GM18861 (cell line): ENCODE measurements around the gene C16orf95.
"Not testable (repeated sequence)": the region's sequence is repeated elsewhere in the genome, so short reads cannot be mapped to it uniquely, and the experiment has no call there.

Source experiments
- ATAC-seq: cut with Tn5 transposase; IDR thresholded peaks from one replicate; pipeline ENCODE4 v1.9.1; 2021; ENCODE audit not compliant: unreplicated experiment

C16orf95 gene

DNA sequence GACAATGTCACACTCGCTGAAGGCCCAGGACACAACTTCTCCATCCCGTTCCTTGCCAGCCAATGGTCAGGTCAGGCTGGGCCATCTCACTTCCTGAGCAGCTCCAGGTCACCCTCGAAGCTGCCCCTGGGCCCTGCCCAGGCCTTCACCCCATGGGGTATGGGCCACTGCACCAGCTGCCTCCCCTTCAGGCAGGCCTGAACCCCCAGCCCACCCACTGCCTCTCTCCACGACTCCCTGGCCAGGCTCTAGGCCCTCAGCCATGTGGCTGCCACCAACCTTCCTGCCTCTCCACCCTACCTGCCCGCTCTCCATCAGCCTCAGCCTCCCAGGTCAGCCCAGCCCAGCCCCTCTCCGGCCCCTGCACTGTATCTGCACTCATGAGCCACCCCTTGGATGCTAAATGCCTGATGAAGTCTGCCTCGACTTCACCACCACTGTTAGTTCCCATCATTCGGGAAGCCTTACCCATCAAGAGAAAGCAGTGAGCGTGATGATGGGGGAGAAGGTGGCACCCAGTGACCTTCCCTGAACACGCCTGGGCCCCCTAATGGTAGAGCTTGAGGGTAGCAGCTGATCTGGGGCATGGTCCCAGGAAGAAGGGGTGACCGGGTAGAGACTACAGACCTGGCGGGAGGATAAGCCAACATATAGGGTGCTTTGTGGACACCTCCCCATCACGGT lies 30.9 kb upstream of the C16orf95 start:
- no peak for ATAC-seq

DNA sequence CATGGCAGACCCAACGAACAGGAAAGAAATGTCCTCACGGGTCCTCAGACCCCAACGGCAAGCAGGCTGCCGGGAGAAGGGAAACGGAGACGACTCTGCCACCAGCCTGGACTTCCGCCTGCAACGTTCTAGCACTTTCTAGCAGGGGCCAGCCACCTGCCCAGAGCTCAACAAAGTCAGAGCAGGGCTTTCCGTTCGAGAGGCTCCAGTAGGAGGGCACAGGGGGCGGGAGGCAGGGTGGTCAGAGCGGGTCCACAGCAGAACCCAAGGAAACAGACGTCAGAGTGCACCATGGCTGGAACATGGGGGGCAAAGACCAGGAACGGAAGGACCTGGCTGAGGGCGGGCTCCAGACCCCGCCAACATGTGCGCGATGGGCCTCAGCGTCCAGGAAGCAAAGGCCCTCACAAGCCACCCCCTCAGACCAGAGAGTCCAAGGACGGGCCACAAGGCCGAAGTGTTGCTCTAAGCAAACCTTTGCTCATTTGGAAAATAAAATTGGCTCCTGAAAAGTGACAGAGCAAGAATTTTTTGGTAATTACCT lies 29.4 kb upstream of the C16orf95 start:
- no peak for ATAC-seq

DNA sequence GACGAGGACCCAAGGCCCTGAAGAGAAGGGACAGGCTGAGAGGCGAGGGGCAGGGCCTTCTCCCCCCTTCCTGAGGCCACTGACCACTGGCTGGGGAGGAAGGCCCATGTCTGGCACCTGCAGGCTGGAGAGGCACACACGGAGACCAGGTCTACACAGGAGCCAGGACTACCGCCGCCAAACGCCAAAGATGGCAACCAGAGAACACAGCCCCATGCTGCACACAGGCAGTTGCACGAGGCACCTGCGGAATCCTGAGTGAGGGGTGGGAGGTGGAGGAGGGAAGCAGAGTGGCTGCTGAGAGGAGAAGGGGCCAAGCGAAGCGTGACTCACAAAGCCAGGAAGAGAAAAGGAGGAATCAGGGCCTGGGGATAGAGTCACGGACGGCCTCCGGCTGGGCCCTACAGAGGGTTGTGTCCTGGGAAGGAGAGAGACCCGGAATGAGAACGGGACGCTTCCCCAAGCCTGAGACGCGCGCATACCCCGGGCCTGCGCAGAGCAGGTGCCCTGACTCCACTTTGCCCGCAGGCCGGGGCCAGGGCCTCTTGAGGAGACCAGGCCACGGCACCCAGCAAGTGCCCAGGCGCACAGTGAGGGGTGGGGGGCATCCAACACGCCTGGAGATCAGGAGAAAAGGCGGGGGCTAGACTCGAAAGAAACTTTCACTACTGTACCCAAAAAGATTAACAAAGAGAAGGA lies 28.7 kb upstream of the C16orf95 start:
- ATAC-seq = no peak

DNA sequence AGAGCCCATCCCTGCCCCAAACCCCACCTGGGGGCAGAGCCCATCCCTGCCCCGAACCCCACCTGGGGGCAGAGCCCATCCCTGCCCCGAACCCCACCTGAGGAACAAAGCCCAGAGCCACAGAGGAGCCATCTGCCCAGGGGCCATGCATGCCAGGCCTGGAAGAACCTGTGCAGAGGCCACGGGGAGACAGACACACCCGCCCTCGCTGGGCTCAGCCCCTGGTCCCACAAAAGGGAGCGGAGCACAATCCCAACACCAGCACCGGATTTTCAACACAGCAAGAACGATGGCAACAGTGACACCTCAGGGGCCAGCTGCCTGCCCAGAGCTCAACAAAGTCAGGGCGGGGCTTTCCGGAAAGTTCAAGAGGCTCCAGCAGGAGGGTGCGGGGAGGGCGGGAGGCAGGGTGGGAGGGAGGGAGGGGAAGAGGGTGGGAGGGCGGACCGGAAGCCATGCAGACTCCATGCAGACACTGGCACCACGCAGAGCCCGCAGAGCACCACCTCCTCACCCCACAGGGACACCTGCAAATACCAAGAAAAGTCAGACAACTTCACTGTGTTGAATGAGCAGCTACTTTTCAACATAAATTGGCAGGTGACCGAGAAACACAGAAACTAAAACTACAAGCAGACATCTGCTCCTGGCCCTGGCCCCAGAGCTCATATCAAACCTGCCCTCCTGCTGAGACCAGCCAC lies 27.9 kb upstream of the C16orf95 start:
- ATAC-seq = no peak

DNA sequence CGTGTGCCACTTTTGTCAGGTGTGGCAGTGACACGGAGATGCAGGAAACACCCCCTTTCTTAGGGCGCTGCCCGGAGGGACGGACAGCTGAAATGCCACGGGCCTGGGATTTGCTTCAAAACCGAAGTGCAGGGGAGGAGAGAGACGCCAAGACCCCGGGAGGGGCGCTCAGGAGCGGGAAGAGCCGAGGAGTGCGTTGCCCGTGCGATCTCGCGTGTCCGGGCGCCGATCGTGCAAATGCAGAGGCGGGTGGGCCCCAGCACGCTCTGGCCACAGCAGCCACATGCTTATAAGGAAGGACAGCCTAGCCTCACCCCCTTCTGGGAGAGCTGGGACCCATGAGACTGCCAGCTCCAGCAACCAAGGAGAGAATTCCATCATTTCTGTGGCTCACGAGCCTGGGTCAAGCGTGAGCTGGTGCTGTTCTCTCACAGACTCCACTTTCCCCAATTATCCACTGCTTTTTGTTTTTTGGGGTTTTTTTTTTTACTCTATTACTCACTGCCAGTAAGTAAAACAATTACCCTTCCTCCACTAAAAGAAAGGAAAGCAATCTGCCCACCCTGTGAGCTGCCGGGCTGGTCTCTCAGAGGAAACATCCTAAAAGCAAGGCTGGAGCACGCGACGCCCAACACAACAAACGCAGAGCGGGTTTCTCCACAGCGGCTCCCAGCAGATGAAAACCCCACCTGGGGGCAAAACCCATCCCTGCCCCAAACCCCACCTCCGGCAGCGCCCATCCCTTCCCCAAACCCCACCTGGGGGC lies 27.2 kb upstream of the C16orf95 start:
- ATAC-seq = no peak

DNA sequence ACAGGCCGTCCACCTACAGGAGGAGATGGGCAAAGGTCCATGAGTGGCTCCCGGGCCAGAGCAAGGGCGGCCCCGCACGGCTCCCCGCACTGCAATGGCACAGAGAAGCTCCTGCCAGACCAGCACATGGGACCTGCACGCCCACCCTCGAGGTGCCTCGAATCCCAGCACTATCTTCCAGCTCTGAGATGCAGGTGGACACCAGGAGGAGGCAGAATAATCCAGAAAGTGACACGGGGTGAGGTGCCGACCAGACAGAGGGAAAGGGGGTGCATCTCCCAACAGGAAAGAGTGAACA lies 26.5 kb upstream of the C16orf95 start:
- no peak for ATAC-seq

DNA sequence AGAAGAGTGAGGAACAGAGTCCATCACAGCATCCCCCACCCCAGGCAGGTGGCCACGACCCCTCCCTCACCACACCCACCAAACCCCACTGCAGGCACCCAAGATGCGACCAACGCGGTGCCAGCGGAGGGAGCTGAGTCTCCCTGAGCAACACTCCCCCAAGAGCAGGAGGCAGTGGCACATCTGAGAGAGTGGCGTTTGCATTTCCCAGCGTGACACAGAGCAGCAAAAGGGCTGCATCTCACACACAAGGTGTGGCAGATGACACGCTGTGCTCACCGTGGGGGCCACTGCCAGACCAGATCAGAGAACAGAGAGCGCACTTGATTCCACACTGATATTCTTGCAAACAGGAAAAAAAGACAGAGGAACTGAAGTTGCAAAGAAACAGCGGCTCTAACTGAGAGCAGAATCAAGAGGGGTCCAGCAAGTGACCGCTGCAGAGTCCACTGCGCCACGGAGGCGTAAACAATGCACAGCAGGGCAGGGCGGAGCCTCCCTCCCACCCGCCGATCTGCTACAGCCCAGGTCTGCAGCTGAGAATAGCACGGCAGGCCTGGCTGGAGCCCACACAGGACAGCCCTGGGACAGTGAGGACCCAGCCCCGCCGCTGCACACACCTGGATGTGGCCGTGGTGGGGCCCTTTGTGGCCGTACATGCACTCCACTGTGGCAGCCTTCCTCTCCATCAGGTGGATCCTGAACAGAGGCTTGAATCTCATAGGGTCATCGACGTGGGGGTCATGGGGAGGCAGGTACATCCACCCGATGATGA lies 26.0 kb upstream of the C16orf95 start:
- no peak for ATAC-seq

DNA sequence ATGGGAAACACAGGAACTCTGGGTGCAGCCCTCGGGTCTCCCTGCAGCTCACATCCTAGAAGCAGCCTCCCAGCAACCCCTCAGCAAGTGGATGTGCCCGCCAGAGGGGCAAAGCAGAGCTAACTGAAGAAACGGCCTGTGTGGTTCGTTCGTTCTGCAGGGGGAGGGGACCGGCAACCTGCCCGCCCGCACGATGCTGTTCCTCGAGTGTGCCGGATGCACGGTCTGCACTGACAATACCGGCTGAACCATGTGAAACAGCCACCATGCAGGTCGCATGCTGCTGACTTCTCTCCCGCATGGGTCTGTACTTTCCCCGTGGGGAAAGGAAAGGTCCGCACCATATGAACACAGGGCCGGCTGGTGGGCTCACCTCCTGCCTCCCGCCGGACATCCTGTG lies 25.3 kb upstream of the C16orf95 start:
- no peak for ATAC-seq

DNA sequence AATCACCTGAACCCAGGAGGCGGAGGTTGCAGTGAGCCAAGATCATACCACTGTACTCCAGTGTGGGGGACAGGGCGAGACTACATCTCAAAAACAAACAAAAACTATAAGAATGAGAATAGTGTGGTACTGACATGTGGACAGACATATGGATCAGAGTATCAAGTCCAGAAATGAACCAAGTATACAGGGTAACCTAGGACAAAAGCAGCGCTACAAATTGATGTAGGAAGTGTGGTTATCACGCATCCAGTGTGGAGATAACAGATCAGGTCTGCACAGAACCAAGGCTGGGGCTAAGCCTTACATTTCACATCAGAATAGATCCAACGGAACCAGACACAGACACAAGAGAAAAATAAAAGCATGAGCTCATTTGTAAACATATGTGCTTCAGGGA lies 23.0 kb upstream of the C16orf95 start:
- ATAC-seq = no peak

DNA sequence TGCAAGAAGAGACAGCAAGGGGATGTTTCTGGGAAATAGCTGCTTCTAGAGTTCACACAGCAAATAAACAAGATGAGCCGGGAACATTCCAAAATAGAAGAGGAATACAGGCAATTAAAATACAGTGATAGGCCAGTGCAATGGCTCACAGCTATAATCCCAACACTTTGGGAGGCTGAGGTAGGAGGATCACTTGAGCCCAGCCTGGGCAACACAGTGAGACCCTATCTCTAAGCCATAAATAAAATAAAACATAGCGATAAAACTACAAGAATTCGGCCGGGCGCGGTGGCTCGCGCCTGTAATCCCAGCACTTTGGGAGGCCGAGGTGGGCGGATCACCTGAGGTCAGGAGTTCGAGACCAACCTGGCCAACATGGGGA lies 22.5 kb upstream of the C16orf95 start:
- not testable (repeated sequence) for ATAC-seq

DNA sequence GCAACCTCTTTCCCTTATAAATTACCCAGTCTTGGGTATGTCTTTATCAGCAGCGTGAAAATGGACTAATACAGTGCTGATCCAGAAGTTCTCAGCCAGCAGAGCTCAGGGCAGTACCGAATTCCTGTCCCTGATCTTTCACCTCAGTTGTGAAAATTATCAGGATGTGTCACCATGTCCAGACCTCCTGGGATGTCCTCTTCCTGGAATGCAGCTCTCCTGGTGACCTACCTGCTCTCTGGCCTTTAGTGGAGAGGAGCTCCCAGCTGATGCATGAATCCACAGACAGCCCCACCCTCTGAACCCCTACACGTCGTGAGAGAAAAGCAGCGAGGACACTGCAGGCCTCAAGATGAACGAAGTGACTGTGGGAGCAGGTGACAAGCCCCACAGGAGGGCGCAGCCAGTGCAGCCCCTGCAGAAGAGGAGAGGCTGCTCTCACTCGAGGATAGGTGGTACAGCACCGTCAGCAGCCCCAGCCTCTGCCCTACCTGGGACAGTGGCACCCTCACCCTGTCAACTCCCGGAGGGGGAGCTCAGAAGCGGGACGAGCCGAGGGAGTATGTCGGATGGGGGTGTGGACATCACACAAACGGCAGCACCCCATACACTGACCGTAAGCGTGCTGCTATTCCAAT lies 22.0 kb upstream of the C16orf95 start:
- ATAC-seq = no peak

DNA sequence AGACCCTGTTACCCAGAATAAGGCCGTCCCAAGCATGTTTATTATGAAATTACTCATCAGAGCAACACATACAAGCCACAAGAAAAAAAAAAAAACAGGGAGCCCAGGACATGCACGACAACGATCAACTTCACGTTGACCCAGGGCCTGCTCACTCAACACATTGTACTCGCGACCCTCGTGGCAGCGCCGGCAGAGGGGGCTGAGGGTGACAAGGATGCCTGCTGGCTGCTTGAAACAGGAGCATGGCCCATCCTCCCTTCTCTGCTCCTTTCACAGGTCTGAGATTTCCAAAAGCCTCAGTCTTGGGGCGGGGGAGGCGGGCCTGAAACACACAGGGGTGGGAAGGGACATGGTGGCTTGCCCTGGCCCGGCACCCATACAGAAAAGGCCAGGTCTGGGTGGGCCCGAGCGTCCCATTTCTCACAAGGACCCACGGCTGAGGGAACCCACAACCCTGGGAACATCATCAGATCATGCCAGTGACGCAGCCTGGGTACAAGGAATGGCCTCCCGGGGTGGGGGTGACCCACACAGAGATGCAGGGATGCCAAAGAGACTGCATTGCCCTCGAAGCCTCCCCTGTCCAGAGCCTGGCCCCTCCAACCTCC lies 21.1 kb upstream of the C16orf95 start:
- ATAC-seq = no peak

DNA sequence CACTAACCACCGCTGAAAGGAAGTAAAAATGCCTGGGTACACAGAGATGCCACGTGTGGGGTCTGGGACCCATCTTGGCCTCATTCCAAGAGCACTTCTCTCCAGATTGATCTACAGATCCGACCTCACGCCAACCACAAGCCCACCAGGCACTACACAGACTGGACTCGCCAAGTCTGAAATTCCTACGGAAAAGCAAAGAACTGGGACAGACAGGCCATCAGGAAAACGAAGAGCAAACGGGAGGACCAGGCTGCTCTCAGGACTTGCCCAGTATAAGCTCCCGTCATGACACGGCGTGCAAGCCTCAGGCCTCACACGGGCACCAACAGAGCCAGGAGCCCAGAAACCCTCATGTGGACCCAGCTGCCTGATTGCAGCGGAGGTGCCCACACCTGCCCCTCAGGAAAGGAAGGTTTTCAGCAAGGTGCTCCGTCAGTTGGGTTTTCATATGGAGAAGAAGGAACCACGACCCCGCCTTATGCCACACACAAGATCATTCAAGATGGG lies 20.1 kb upstream of the C16orf95 start:
- no peak for ATAC-seq

DNA sequence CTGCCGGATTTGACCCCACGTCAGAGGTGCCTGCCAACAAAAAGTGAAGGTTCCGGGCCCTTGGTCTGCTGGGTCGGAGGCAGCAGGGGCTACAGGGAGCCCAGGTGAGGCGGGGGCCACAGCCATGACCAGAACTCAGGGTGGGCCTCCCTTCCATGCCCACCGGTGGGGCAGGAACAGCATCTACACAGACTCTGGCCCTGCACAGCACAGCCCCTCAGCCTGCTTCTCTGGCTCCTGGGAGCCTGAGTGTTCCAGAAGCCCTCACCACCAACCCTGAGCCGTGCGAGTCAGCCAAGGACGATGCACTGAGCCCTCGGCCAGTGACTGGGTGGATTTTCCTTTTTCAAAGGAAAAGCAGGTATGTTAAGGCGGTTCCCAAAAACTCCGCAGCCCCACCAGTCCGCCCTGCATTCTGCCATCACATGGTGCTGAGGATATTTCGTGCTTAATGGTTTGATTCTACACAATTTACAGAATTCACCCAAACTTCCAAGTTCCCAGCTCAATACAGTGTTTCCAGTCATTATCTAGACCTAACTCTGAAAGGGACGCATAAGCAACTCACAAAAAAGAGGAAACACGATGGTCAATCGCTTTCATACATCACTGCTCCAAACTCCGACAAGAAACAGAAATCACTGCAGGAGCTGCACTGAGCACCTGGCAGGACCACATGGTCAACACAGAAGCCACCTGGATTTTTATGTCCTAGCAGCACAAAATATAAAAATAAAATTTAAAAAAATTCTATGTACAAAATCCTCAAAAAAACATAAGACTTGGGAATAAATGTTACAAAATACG lies 19.4 kb upstream of the C16orf95 start:
- no peak for ATAC-seq

DNA sequence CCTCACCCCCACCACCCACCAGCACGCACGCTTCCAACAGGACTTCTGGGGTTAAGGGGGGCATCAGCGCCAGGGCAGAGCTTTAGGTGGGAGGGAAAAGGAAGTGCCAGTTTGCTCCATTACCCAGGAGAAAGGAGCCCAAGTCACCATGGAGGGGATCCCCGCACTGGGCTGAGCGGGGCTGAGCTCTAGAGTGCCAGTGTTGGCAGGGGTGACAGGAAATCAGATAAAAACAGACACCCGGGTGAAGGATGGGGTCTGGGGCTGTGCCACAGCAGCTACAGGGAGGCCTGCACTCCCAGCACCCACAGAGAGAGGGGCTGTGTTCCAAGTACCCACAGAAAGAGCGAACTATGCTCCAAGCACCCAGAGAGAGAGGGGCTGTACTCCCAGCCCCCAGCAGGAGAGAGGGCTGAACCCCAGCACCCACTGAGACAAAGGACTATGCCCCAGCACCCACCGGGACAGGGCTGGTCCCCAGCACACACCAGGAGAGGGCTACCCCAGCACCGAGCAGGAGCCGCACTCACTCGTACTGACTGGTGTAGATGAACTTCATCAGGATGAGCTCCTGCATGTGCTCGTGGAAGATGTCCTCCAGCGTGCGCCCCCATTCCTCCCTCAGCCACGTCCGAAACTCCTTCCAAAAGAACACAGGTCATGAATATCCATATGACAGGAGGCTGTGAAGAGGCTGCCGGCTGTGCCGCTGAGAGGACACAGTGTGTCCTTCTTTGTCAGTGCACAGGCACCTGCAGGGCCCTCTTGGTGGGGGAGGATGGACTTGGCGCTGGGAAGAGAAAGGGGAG lies 18.6 kb upstream of the C16orf95 start:
- ATAC-seq = no peak

DNA sequence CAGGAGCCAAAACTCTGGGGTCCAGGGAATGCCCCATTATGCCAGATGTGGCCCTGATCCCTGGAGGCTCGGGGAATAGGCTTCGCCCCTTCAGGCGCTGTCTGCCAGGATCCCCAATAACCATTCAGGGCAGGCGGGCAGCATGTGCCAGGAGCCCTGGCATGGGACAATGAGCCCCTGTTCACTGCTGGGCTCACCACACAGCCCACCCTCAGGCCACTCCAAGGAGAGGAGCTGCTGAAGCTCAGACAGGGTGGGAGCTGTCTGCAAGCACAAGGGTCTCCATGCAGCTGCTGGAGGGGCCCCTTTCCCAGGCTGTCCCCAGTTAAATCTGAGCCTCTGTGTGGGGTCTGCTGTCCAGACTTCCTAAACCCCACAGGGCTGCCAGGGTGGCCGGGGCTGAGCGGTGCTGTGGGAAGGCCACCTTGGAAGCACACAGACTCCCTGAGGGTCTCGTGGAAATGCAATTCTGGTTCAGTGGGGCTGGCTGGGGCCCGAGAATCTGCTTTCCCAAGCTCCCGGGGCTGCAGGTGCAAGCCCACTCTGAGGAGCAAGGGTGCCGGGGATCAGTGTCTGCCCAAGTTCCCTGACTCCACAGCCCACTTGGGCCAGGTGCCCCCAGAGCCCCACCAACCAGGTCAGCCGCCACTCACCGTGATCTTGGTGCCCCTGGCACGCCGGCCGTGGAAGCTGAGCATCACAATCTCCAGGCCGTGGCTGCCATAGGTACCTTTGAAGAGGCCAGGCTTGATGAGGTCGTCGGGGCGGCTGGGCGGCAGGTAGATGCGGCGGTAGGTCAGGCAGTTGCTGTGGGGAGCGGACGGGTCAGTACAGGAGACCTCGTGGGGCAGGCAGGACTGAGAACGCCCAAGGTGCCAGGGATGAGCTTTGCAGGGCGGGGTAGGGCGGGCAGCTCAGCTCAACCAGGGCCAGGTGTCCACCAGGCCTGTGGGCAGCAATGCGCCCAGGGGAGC lies 17.7 kb upstream of the C16orf95 start:
- ATAC-seq = no peak
